Activated CD8-positive, alpha-beta memory T cell treated with anti-CD3 and anti-CD28 coated beads for 4 hours (primary cell): ENCODE data around the gene PRSS3.
A peak's percentile ranks its signal among the peaks of the same experiment; 100 is the strongest.
"Not testable (repeated sequence)": the region's sequence is repeated elsewhere in the genome, so short reads cannot be mapped to it uniquely, and the experiment has no call there.

Experiments used
- DNase-seq, 2 donors: peaks; one replicate each; pipeline ENCODE4 v3.0.0-alpha.2; 2020; ENCODE audit warnings: low read depth in 2 of 2

The PRSS3 gene

GRCh38 chr9:33786681-33787080 is 8.7 kb upstream of the PRSS3 start:
- no peak for DNase-seq

GRCh38 chr9:33787839-33788238 is 7.5 kb upstream of the PRSS3 start:
- no peak for DNase-seq

- DNase-seq, result not testable (repeated sequence)
Observed at GRCh38 chr9:33789429-33789828, 5.9 kb upstream of the PRSS3 start.

DNA sequence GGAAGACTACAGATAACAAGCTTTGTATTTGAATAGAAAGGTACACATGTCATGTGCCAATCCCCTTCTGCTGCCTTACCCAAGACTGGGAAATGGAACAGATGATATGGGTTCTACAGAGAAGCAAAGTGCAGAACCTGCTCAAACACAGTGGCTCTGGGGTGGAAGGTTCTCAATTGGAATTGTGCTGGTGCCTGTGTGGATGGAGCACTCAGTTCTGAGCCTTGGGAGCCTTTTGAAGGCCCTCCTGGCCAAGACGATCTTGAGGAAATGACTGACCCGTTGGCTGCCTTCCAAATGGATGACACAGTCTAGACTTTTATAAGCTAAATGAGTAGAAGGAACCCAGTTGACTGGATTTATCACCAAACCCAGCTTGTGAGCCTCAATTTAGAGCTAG is 4.2 kb upstream of the PRSS3 start:
- no peak for DNase-seq

GRCh38 chr9:33793496-33793895 is 1.9 kb upstream of the PRSS3 start:
- not testable (repeated sequence) for DNase-seq

DNA sequence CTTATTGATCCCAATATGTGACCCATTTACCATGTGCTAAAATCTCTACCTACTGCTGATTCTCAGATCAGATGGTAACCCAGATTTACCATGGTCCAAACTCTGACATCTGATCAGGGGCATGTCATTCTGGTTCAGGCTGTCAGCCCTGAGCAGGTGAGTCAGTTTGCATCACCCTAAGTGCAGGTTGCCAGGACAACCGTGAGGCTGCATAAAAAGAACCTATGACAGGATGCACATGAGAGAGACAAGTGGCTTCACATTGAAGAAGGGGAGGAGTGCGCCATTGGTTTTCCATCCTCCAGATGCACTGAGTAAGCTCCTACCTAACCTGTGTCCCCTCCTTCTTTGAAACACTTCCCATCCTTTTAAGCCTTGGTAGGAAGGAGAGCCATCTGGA is 801 bp upstream of the PRSS3 start:
- no peak for DNase-seq

DNA sequence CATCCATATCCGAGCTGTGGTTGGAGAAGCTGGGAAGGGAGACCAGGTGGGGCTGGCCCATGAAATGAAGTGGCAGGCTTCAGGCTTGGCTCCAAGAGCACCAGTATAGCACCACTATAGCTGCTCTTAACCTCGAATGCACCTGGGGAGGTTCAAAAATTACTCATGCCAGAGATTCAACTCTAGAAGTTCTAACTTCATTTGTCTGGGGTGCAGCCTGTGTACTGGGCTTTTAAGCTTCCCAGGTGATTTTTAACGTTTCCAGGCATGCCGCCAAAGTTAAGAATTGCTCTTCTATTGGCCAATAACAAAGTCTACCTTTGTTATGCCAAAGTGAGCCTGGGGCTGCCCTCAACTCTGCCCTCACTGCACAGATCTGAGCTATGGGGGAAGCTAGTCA is 458 bp downstream of the PRSS3 start:
- DNase-seq, result no peak

- DNase-seq, result not testable (repeated sequence)
Observed at GRCh38 chr9:33796679-33797078, 1.3 kb downstream of the PRSS3 start.

GRCh38 chr9:33797837-33798236 is 2.5 kb downstream of the PRSS3 start:
- no peak for DNase-seq

DNA sequence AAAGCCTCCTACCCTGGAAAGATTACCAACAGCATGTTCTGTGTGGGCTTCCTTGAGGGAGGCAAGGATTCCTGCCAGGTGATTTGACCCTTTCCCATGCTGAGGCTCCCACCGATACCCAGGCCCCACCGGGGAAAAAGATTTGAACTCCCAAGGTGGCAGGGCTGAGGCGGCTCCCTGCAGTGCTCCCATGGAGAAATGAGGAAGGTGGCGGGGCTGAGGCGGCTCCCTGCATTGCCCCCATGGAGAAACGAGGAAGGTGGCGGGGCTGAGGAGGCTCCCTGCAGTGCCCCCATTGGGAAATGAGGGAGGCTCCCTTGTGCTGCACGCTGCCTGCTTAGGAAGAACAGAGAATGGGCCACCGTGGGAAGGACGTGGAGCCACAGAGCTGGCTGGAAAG is 3.2 kb downstream of the PRSS3 start:
- no peak for DNase-seq

- no peak for DNase-seq
Observed at GRCh38 chr9:33799928-33800704, 4.8 kb downstream of the PRSS3 start.

DNA sequence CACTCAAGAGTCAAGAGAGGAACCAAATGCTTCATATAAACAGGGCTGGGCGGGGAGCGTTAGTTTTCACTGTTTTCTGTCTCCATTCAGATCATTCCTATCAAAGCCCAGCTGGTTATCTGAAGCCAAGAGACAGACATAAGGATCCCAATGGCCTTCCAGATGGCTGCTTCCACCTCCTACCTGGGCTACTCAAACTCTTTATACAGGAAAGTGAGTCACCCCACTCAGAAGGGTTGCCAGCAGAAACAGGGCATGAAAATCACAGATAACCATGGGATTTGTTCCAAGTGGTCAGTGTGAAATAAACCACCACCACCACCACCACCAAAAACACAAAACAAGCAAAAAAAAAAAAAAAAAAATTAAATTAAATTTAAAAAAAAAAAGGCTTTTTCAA is 5.5 kb downstream of the PRSS3 start:
- DNase-seq, result no peak

- not testable (repeated sequence) for DNase-seq
Observed at GRCh38 chr9:33801943-33802500, 6.7 kb downstream of the PRSS3 start.

GRCh38 chr9:33804196-33804595 is 8.8 kb downstream of the PRSS3 start:
- DNase-seq, result not testable (repeated sequence)

GRCh38 chr9:33807156-33807555 is 11.8 kb downstream of the PRSS3 start:
- not testable (repeated sequence) for DNase-seq

DNA sequence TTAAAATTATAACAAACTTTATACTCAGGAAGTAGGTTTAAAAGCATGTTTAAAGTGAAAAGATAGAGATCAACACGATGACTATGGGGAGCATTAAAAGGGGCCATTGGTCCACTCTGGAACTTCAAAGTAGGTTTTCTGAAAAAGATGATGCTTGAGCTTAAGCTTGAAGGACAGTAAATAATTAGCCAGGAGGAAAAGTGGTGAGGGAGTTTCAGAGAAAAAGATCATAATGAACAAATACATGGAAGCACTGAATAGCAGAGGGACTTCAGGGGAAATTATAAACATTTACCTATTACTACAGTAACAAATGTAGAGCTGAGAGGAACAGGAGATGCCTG is 13.6 kb downstream of the PRSS3 start:
- not testable (repeated sequence) for DNase-seq

DNA sequence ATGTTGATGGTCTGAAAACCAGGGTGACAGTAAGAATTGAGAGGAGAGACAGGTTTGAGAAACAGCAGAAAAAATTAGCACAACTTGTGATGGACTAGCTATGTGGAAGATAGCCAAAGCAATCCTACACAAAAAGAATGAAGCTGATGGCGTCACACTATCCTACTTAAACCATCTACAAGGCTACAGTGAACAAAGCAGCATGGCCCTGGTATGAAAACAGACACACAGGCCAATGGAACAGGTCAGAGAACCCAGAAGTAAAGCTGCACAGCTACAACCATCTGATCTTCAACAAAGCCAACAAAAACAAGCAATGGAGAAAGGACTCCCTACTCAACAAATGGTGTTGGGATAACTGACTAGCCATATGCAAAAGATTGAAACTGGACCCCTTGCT is 14.1 kb downstream of the PRSS3 start:
- no peak for DNase-seq

DNA sequence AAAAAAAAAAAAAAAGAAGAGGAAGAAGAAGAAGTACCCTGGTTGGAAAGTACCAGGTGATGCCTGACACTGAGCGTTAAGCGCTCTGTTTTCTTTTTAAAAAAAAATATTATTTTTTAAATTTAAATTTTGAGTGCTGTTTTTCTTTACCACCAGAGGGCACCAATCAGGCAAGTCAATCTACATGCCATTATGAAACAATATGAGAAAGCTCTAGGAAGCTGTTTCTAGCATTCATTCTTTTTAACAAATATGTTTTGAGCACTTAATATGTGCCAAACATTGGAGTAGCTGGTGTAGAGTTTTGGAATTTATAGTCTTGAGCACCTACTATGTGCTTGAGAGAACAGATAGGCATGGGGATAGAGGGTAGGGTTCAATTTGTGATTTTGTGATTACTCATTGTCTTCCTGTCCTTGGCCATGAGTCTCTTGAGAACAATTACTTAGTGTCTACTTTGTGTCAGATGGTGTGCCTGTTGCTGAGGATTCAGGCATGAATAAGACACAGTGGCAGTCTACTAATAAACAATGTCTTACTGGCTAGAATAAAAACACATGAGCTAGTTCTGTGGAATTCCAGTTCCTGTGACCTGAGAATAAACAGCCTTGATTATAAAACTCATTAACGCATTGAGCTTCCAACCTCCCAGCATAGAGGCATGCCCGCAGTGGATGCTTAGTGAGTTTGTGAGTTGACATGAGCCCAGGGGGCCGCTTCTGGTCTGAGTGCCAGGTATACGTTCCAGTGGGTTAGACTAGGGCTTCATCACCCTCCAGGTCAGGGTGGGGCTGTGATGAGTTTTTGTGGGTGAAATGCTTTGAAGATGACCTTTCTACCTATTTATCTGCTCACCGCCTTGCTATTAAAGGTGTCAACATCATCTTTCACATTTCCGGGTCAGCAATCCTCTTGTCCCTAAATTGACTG is 18.6 kb downstream of the PRSS3 start:
- no peak for DNase-seq

DNA sequence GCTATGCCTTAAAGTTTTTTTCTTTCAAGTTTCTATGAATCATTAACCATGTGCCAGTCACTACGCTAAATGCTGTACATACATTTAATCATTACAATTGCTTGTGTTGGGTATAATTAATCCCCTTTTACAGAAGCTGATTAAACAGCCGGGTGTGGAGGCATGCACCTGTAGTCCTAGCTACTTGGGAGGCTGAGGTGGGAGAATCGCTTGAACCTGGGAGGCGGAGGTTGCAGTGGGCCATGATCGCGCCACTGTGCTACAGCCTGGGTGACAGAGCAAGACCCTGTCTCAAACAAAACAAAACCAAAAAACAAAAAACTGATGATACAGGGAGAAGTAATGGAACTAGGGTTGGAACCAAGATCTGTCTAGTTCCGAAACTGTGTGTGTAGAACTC is 20.4 kb downstream of the PRSS3 start:
- no peak for DNase-seq

GRCh38 chr9:33816327-33817252 is 21.2 kb downstream of the PRSS3 start, which contains the start of gene UBE2R2:
TSS of gene UBE2R2 (plus strand) at chr9:33817160. CDS start at chr9:33817758, 598 bp downstream.
- DNase-seq, result peak; percentile 86
